Activated B cell treated with CpG ODN at 0.5 μM for 24 hours (primary cell): ENCODE results near the gene KLHL22. TPM values are rescaled to one million over a fixed set of nuclear protein-coding genes. Genes with fewer than 3 reads are reported as not detected.

ENCODE experiments used
- ATAC-seq: fragments of 200-7000 bp; cut with Tn5 transposase; one replicate; pipeline ENCODE4 v1.10.0; 2021; ENCODE audit warnings: low read depth, mild to moderate bottlenecking, moderate library complexity
- CTCF ChIA-PET: fragments of 350-600 bp; sonication (Branson Sonifier 250); formaldehyde crosslinking; loops from one replicate; lab custom pipeline; 2021; ENCODE audit warnings: antibody characterized with exemption; lab: Charles Lee
- POLR2A ChIA-PET: fragments of 350-600 bp; sonication (Branson Sonifier 250); formaldehyde crosslinking; loops from one replicate; lab custom pipeline; 2021; ENCODE audit warnings: antibody characterized with exemption; lab: Charles Lee
- DNase-seq: peaks from one replicate; pipeline ENCODE4 v3.0.0; 2022
- H3K27ac Mint-ChIP-seq: one replicate; pipeline ENCODE4 v1.8.0; 2020; ENCODE audit warnings: mixed read lengths
- H3K27me3 Mint-ChIP-seq: one replicate; pipeline ENCODE4 v1.8.0; 2021; ENCODE audit warnings: mixed read lengths
- H3K36me3 Mint-ChIP-seq: one replicate; pipeline ENCODE4 v1.8.0; 2021; ENCODE audit warnings: low read depth, mixed read lengths
- H3K4me1 Mint-ChIP-seq: one replicate; pipeline ENCODE4 v1.8.0; 2021; ENCODE audit warnings: mixed read lengths
- H3K4me3 Mint-ChIP-seq: one replicate; pipeline ENCODE4 v1.8.0; 2020; ENCODE audit warnings: mild to moderate bottlenecking, mixed read lengths
- H3K9me3 Mint-ChIP-seq: one replicate; pipeline ENCODE4 v1.8.0; 2020; ENCODE audit warnings: mixed read lengths
- intact Hi-C: fragments of 100-400 bp; cut with micrococcal nuclease; formaldehyde crosslinking; loops from one replicate; pipeline ENCODE4 v1.15.1; 2024
- total RNA-seq: library from RNA; stranded (reverse); gene quantifications from 2 replicates; pipeline ENCODE4 v1.2.3, GENCODE V29; 2022
- TF ChIP-seq, protein P1 (sequence below): fragments of 200-600 bp; IDR thresholded peaks from one replicate; pipeline ENCODE4 v1.8.0; 2022; ENCODE audit warnings: antibody characterized with exemption, mild to moderate bottlenecking

KLHL22 gene
- total RNA-seq, 1 donor from 2014 or later: 26.1 TPM

GRCh38 chr22:20530368-20531153 is 35.0 kb upstream of the KLHL22 start:
- intact Hi-C loops: loop anchor here (2.0 kb wide), 1 partner anchor 22 kb away; no protein-coding TSS in a partner anchor

GRCh38 chr22:20528405-20528978 is 32.9 kb upstream of the KLHL22 start:
- Mint-ChIP-seq H3K27me3 (no peaks in the 10 kb centered on the region), H3K36me3 (peaks cover 60% of the 10 kb centered on the region), H3K9me3 (no peaks in the 10 kb centered on the region), H3K4me1 (peaks cover 26% of the 10 kb centered on the region), H3K4me3 (no peak overlapping the region), H3K27ac (no peak overlapping the region)
- ChIA-PET POLR2A (no interaction called here), CTCF (no interaction called here)
- ATAC-seq (no peak), DNase-seq (no peak)
- intact Hi-C loops: no loop called here
- TF ChIP-seq, protein P1, sequence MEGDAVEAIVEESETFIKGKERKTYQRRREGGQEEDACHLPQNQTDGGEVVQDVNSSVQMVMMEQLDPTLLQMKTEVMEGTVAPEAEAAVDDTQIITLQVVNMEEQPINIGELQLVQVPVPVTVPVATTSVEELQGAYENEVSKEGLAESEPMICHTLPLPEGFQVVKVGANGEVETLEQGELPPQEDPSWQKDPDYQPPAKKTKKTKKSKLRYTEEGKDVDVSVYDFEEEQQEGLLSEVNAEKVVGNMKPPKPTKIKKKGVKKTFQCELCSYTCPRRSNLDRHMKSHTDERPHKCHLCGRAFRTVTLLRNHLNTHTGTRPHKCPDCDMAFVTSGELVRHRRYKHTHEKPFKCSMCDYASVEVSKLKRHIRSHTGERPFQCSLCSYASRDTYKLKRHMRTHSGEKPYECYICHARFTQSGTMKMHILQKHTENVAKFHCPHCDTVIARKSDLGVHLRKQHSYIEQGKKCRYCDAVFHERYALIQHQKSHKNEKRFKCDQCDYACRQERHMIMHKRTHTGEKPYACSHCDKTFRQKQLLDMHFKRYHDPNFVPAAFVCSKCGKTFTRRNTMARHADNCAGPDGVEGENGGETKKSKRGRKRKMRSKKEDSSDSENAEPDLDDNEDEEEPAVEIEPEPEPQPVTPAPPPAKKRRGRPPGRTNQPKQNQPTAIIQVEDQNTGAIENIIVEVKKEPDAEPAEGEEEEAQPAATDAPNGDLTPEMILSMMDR: no peak

More at GRCh38 chr22:20530368-20531153, 35.0 kb upstream of the KLHL22 start:
- TF ChIP-seq, protein P1: no peak
- ATAC-seq: no peak
- POLR2A ChIA-PET: interaction anchor here (0.6 kb wide), 1 partner anchor 406 kb away, joined by 3 read pairs; no protein-coding TSS in a partner anchor
- Mint-ChIP-seq H3K27ac (no peak overlapping the region), H3K4me3 (no peak overlapping the region), H3K4me1 (peaks cover 18% of the 10 kb centered on the region), H3K36me3 (peaks cover 63% of the 10 kb centered on the region), H3K9me3 (no peaks in the 10 kb centered on the region), H3K27me3 (no peaks in the 10 kb centered on the region)
- CTCF ChIA-PET: no interaction called here
- DNase-seq: no peak

GRCh38 chr22:20526628-20527355 is 31.2 kb upstream of the KLHL22 start:
- Mint-ChIP-seq H3K9me3 (no peaks in the 10 kb centered on the region), H3K4me3 (no peak overlapping the region), H3K36me3 (peaks cover 61% of the 10 kb centered on the region), H3K27ac (no peak overlapping the region), H3K4me1 (peaks cover 39% of the 10 kb centered on the region), H3K27me3 (no peaks in the 10 kb centered on the region)
- POLR2A ChIA-PET: no interaction called here
- intact Hi-C loops: no loop called here
- ATAC-seq (no peak), DNase-seq (no peak)
- TF ChIP-seq, protein P1: no peak
- CTCF ChIA-PET: no interaction called here

DNA sequence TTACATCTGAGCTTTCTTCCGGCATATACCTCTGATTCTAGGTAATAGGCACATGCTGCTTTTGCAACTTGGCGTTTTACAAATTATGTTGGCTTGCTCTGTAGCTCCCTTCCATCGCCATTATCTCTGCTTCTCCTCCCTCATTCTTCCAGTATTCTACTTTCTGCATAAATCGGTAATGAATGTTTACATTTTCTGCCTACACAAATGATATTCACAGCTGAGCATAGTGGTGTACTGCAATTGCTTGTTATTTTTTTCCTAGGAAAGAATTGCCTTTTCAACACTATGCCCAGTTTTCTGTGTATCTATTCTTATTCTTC is 30.7 kb upstream of the KLHL22 start:
- ATAC-seq (no peak), DNase-seq (no peak)
- no peak overlapping the region for H3K27ac Mint-ChIP-seq
- H3K9me3 Mint-ChIP-seq: no peaks in the 10 kb centered on the region
- peaks cover 56% of the 10 kb centered on the region for H3K36me3 Mint-ChIP-seq
- H3K4me3 Mint-ChIP-seq: no peak overlapping the region
- TF ChIP-seq, protein P1: no peak
- ChIA-PET CTCF (no interaction called here), POLR2A (no interaction called here)
- peaks cover 35% of the 10 kb centered on the region for H3K4me1 Mint-ChIP-seq
- no peaks in the 10 kb centered on the region for H3K27me3 Mint-ChIP-seq
- intact Hi-C loops: no loop called here

DNA sequence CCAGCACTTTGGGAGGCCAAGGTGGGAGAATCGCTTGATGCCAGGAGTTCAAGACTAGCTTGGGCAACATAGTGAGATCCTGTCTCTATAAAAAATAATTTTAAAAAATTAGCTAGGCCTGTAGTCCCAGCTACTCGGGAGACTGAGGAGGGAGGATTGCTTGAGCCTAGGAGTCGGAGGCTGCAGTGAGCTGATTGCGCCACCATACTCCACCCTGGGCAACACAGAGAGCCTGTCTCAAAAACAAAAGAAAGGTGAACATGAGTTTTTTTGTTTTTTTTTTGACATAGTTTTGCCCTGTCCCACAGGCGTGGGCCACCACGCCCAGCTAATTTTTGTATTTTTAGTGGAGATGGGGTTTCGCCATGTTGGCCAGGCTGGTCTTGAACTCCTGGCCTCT is 29.5 kb upstream of the KLHL22 start:
- Mint-ChIP-seq H3K4me1 (peaks cover 34% of the 10 kb centered on the region), H3K27ac (no peak overlapping the region)

More for the DNA sequence above, 29.5 kb upstream of the KLHL22 start:
- Mint-ChIP-seq H3K9me3 (no peaks in the 10 kb centered on the region), H3K4me3 (no peak overlapping the region), H3K27me3 (no peaks in the 10 kb centered on the region), H3K36me3 (peaks cover 57% of the 10 kb centered on the region)
- POLR2A ChIA-PET: interaction anchor here (0.6 to 0.7 kb wide), 2 partner anchors 12 to 200 kb away, joined by 5 read pairs; no protein-coding TSS in a partner anchor
- CTCF ChIA-PET: no interaction called here
- ATAC-seq: no peak
- intact Hi-C loops: no loop called here
- TF ChIP-seq, protein P1: no peak
- no peak for DNase-seq
